ENCODE results near the gene CCDC63.

CCDC63 gene

DNA sequence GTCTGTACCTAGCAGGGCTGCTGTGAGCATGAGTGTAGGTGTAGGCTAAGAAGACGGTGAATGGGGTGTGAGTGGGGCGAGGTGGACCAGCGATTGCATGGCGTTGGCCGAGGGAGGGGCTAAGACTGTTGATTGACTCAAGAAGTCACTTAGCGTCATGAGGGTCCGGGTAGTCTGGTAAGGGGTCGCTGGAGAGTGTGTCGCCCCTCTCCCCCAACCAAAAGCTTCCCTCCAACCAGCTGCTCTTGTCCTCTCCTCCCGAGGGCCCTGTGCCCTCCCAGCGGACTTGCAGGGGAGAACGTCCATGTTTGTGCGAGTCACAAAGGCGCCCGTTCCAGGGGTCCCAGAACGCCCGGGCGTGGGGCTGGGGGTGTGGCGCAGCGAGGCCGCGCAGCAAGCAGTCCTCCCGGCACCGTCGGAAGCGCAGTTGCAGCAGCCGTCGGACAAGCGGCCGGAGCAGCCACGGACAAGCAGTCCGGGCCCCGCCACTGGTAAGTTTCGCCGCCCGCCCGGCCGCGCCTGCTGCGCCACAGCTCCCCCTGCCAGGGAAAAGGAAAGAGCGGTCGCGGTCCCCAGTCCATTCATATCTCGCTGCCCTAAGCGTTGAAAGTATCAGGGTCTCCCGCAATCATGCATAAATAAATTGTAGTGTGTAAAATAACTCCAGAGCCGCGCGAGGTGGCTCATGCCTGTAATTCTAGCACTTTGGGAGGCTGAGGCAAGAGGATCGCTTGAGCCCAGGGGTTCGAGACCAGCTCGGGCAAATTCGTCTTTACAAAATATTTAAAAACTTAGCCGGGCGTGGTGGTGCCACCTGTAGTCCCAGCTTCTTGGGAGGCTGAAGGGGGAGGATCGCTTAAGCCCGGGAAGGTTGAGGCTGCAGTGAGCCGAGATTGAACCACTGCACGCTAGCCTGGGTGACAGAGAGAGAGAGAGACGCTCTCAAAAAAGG is at the start of gene CCDC63:
TSS of gene CCDC63 (plus strand) at position 373 of the 952 bp plus-strand sequence. CDS start 5,968 bp downstream, outside the sequence.
- no peak for DNase-seq

DNA sequence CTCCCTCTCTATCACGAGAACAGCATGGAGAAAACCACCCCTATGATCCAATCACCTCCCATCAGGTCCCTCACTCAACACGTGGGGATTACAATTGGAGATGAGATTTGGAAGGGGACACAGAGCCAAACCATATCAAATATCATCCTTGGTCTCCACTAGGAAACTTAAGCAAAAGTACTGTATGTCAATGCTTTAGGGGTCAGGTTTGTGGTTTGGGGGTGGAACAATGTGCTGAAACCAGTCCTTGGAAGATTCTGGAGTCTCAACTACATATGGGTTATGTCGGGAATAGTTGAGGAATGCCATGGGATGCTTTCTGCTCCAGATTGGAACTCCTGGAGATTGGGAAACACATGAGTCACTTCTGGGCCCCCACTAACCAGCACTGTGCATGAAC is 48.3 kb upstream of the CCDC63 start:
- DNase-seq = no peak

DNA sequence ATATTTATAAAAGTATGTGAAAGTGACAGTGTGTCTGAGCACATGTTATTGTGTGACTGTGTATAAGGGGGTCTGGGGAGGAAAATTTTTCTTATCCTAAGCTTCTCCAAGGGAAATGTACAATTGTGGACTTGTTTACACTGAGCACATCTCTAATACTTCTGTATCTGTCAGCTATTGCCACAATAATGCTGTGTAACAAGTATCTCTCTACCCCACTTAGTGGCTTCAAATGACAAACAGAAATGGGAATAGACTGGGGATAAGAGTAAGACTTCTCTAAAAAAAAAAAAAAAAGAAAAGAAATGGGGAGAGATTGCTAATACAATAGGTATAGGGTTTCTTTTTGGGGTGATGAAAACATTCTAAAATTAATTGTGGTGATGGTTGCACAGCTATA is 44.3 kb upstream of the CCDC63 start:
- no peak for DNase-seq

DNA sequence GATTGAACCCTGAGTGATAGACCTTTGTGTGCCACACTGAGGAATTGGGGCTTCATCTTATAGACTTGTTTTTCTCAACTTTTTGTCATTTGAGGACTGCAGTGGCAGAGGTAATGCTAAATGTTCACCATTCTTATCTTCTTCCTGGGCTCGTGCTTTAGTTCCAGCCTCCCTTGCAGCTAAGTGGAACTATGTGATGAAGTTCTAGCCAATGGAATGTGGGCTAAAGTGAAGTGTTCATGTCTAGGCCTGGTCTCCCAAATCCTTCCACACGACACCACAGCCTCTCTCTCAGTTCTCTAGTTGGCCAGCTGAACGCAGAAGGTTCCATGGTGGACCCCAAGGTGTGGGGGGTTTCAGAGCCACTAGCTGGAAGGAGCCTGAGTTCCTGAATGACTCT is 42.4 kb upstream of the CCDC63 start:
- DNase-seq = no peak

DNA sequence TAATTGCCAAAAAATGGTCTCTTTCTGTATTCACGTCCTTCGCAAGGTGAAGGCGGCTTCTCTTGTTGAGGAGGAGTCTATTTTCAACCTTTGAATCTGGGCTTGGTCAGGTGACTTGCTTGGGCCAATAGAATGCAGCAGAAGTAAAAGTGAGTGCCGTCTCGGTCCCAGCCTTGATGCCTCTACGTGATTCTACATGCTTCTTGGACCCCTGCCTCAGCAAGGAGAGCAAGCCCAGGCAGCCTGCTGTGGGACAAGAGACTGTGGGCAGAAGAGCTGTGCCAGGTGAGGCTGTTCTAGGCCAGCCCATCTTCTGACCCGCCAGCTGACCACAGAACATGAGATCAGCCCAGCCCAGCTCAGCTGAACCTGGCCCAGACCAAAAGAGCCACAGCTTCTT is 39.1 kb upstream of the CCDC63 start:
- no peak for DNase-seq

DNA sequence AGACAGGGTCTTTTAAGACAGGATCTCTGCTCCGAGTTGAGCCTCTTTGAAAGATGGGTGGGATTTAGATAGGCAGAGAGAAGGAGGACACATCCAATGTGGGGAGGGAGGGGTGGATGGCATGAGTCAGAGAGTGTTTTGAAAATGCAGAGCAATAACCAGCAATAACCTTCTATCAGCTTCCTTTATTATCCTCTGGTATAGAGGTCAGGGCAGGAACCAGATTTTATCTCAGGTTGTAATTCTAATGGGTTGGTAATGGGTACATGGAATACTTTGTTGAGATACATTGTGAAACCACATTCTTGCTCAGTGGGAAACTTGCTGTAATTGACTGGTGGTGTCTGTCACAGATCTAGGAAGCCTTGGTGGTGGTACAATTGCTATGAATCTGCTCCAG is 37.6 kb upstream of the CCDC63 start:
- DNase-seq = no peak

DNA sequence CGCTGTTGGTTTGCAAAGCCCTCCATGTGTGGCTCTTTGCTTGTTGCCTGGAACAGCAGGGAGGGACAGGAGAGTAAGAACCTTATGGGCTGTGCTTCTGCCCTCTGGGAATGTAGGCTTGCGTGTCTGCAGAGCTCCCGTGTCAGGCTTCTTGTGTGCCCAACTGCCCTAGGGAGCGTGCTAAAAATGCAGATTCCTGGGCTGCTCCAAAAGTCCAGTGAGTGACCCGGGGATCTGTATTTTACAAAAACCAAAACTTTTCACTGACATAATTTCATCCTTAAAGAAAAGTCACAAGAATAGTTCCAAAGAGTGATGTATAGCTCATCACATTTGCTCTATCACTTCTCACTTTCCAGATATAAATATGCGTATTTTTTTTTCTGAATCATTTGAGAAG is 34.8 kb upstream of the CCDC63 start:
- DNase-seq = no peak

DNA sequence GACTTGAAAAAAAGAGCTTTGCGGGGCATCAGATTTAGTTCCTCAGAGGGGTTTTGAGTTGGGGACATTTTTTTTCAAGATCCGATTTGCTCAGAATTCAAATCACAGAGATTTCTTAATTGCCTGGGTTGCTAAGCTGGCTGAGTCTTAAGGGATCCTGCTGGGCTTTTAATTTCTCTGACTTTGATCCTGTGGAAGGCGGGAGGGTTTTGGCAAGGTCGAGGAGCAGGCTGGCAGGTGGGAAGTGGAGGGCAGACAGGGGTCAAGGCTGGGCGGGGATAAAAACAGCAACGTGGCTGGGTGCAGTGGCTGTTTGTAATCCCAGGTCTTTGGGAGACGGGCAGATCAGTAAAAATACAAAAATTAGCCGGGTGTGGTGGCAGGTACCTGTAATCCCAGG is 33.5 kb upstream of the CCDC63 start:
- DNase-seq = no peak

DNA sequence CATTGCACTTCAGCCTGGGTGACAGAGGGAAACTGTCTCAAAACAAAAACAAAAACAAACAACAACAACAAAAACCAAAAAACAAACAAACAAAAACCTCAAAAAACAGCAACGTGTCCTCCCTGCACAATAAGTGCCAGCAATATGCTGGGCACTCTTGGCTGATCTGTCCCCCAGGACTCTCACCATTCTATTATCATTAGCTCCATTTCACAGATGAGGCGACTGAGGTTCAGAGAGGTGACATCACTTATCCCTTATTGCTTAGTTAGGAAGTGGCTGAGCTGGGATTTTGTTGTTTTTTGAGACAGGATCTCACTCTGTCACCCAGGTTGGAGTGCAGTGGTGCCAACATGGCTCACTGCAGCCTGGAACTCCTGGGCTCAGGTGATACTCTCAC is 33.0 kb upstream of the CCDC63 start:
- no peak for DNase-seq

DNA sequence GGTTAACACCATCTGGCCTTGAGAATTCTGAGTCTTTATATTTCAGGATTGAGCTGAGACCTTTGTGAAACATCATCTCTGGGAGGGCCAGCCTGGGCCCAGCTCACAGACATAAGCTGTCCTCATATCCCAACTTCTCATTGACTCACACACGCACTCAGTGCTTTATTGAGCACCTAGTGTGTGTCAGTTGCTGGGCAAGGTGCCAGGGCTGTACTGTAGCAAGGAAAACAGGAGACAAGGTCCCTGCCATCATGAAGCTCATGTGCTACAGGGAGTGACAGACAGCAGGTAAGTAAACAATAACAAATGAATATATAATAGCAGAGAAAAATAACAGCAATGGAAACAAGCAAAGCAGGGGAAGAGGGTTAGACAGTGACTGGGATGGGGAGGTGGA is 30.5 kb upstream of the CCDC63 start:
- no peak for DNase-seq

DNA sequence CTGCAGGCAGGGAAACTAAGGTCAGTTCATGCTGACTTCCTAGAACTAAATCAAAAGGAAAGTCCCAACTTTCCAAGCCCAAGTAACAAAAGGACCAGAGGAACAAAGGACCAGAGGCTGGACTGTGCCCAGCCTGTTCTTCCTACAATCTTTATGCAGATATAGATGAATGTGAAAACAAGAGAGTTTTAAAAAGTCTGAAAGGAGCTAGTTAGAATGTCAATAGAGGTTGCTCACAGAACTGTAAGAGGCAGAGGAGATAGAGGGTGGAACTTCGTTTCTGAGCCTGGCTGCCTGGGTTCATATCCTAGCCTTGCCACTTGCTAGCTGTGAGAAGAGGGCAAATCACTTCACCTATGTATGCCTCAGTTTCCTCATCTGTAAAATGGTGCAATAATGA is 30.0 kb upstream of the CCDC63 start:
- no peak for DNase-seq

DNA sequence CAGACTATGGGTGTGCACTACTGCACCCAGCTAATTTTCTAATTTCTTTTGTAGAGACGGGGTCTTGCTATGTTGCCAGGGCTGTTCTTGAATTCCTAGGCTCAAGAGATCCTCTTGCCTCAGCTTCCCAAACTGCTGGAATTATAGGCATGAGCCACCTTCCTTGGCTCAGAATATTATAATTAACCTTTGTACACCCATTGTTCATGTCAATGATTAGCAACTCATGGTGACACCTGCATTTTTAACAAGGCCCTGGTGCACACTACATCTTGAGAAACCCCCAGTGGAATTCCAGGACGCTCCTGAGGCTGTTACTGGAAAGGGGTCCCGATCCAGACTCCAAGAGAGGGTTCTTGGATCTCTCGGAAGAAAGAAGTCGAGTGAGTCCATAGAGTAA is 28.3 kb upstream of the CCDC63 start:
- no peak for DNase-seq

DNA sequence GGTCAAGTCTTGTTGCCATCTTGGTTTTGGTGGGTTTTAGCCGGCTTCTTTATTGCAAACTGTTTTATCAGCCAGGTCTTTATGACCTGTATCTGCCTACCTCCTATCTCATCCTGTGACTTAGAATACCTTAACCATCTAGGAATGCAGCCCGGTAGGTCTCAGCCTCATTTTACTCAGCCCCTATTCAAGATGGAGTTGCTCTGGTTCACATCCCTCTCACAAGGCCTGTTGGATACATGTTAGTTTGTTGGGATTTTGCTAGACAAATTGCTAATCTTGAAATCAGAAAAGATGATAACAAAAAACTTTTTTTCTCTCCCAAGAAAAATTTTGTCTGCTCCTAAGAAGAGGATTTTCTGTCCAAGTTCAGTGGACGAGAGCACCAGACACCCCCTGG is 27.6 kb upstream of the CCDC63 start:
- no peak for DNase-seq

DNA sequence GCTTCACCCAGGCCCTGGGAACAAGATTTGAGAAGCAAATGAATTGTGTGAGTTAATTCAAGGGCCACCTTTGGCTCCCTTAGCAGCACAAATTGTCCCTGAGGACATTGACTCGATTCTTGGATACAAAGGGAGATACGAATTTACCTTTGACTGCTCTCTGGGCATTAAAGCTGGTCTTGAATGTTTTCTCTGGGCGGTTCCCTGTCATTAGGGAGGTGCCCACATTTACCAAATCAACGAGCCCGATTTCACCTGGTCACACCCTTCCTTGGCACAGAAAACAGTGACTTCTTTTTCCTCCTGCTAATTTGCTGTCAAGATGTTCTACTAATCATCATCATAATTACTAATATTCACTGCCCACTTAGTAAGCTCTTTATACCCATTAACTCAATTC is 27.1 kb upstream of the CCDC63 start:
- DNase-seq = no peak

DNA sequence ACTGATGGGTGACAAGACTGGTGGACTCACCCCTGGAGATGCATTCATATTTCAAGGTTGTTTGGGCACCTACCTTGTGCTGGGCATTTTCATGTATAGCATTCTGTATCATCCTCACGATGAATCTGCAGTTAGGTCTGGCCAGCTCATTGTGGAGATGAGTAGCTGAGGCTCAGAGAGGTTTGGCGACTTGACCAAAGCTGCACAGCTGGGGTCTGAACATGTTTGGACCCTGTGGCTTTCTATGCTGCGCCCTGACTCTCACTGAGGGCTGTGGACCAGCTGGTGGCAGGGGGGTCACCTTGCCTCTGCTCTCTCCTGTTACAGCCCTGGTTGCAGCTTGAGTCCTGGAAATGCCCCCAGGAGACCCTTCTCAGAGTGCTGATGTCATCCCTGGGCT is 24.9 kb upstream of the CCDC63 start:
- no peak for DNase-seq

DNA sequence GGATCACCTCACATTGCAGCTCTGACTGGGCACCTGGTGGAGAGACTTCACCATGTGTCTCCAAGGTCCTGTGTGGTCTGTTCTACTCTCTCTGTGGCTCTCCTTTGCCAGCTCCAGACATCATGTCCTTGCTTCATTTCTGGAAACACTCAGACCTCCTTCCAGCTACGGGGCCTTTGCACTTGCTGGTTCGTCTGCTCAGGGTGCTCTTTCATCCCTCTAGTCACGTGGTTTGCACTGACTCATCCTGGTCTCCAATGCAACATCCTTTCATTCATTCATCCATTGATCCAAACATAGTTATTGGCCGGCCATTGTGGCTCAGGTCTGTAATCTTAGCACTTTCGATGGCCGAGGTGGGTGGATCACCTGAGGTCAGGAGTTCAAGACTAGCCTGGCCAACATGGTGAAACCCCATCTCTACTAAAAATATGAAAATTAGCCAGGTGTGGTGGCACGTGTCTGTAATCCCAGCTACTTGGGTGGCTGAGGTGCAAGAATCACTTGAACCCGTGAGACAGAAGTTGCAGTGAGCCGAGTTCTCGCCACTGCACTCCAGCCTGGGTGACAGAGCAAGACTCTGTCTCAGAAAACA is 23.9 kb upstream of the CCDC63 start:
- DNase-seq = no peak

DNA sequence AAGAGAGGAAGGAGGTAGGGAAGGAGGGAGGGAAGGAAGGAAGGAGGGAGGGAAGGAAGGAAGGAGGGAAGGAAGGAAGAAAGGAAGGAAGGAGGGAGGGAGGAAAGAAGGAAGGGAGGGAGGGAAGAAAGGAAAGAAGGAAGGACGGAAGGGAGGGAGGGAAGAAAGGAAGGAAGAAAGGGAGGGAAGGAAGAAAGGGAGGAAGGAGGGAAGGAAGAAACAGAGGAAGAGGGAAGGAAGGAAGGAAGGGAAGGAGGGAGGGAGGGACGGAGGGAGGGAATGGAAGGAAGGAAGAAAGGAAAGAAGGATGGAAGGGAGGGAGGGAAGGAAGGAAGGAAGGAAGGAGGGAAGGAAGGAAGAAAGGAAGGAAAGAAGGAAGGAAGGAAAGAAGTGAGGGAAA is 22.4 kb upstream of the CCDC63 start:
- DNase-seq = no peak

DNA sequence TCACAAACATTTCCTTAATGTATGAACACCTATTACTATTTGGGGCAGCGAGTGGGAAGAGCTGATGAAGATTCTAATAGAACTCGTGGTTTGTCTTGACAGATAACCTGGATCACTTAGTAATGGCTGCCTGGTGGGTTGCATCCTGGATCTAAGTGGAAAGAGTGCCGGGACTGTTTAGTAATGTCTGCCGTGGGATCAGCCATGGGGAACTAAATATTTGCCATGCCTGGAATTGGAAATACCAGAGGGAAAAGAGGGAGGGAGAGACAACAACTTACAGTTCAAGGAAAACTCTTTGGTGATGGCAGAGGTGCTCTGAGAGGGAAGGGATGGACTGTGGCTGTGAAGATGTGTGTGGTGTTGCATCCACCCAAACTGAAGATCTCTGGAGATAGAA is 21.3 kb upstream of the CCDC63 start:
- DNase-seq = no peak

DNA sequence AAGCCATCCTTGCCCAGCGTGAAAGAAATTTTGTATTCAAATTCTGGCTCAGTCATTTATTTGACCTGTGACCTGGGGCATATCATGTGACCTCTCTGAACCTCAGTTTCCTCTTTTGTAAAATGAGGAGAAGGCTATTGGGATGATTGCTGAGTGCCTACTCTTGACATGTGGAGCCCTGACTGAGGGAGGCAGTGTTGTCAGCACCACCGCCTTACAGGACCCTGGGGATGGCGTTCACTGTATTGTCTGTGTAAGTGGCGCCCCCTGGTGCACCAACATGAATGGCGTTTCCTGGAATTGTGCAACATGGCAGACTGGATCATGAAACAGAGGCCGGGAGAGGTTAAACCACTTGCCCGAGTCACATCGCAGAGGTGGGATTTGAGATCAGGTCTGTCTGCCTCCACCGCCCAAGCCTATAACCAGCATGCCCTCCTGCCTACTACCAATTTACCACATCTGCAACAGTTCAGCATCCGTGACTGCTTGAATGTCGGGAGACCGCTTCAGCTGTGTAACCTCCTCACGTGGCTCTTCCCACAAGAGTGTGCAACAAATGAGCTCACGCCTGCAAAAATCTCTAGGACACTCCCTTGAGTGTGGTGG is 20.1 kb upstream of the CCDC63 start:
- peak; percentile 40 for DNase-seq

DNA sequence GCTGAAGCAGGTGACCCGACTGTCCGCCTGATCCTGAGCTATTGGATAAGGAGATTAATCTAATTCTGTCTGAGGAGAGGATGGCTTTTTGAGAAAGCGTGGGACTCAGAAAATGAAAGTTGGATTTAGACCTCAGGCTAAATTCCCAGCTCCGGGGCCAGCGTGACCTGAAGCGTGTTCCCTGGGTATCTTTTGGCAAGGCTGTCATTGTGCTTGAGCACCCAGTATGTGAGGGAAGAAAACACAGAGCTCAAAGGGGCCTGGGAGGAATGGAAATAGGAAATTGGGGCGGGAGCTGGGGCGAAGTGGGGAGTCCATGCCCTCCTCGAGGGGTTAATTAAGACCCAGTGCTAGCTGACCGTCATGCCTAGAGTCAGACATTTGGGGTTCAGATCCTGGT is 17.5 kb upstream of the CCDC63 start:
- no peak for DNase-seq

DNA sequence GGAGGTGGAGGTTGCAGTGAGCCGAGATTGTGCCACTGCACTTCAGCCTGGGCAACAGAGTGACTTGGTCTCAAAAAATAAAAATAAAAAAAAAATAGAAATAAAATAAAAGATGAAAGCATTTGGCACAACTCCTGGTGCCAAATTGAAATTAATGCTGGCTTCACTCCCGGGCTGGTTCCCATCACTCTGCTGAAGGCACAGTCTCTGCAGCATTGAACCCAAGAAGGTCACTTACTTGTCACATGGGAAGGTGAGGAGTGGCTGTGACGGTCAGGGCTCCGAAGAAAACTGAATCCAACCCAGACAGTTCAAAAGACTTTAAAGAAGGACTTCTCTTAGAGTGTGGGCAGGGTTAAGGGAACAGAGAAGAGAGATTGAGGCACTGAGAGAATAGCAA is 10.5 kb upstream of the CCDC63 start:
- no peak for DNase-seq

DNA sequence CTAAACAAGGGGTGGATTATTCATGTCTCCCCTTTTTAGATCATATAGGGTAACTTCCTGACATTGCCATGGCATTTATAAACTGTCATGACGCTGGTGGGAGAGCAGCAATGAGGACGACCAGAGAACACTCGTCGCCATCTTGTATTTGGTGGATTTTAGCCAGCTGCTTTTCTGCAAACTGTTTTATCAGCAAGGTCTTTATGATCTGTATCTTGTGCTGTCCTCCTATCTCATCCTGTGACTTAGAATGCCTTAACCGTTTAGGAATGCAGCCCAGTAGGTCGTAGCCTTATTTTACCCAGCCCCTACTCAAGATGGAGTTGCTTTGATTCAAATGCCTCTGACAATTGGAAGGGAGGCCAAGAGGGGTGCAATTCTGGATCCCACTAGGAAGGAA is 5.8 kb upstream of the CCDC63 start:
- DNase-seq = no peak

DNA sequence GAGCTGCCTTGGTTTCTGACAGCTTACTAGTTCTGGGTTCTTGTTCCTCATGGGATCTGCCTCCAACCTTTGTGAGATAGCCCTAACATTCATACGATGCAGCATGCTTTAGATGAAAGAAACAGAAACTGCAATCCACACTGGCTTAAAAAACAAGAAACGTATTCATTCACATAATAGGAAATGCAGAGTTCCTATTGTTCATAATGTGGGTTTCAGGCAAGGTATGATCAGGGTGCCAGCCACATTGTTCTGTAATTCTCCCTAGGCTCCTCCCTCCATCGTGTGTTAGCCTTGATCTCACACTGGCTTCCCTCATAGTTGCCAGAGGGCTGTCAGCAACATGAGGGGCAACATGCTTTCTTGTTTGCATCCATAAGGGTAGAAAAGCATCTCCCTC is 2.7 kb upstream of the CCDC63 start:
- DNase-seq = no peak
